Esophagus squamous epithelium (tissue), 5 donors: ENCODE data around the gene ACAP2. TPM values are rescaled to one million over a fixed set of nuclear protein-coding genes. Genes with fewer than 3 reads are reported as not detected.

Experiments
- DNase-seq: peaks from one replicate; lab custom pipeline; 2025; lab: John Stamatoyannopoulos, UW
- H3K27ac ChIP-seq, 4 donors: fragments of 200-600 bp; sonication (generic); one replicate each; pipeline ENCODE4 v1.5.1; 2016 to 2019; ENCODE audit warnings: mild to moderate bottlenecking in 1 of 4
- H3K27me3 ChIP-seq, 4 donors: fragments of 200-600 bp; sonication (generic); 1 replicate in 3 of 4; 2 replicates in 1 of 4; pipeline versions ENCODE4 v1.5.1 to v1.6.0; 2017 to 2021; ENCODE audit warnings: antibody characterized with exemption in 1 of 4
- H3K36me3 ChIP-seq, 3 donors: fragments of 200-600 bp; sonication (generic); one replicate each; pipeline ENCODE4 v1.5.1; 2016 to 2019
- H3K4me1 ChIP-seq, 3 donors: fragments of 200-600 bp; sonication (generic); one replicate each; pipeline ENCODE4 v1.5.1; 2017 to 2019
- H3K4me3 ChIP-seq, 4 donors: fragments of 200-600 bp; sonication (generic); 1 replicate in 3 of 4; 2 replicates in 1 of 4; pipeline ENCODE4 v1.5.1; 2016 to 2019; ENCODE audit warnings: mild to moderate bottlenecking in 2 of 4, moderate library complexity in 1 of 4
- H3K9me3 ChIP-seq, 3 donors: fragments of 200-600 bp; sonication (generic); one replicate each; pipeline ENCODE4 v1.5.1; 2016 to 2019
- POLR2A ChIP-seq, 4 donors: fragments of 450-650 bp; IDR thresholded peaks; one replicate each; pipeline ENCODE4 v1.6.1; 2017; ENCODE audit warnings: antibody characterized with exemption in 4 of 4, mild to moderate bottlenecking in 4 of 4, moderate library complexity in 3 of 4
- WGBS, 2 donors: methylation state at CpG; one replicate each; pipeline ENCODE4 v1.1.5; 2018; 5-methylcytosine and 5-hydroxymethylcytosine counted together
- intact Hi-C: fragments of 100-400 bp; cut with DNase I; formaldehyde crosslinking; loops from one replicate; pipeline ENCODE4 v1.15.0; 2022
- total RNA-seq, 4 donors: library from RNA; depleted of rRNA; stranded (reverse); fragments of >200 nt; gene quantifications; one replicate each; pipeline ENCODE4 v1.1.0, GENCODE V29; 2016
- TF ChIP-seq, protein P1 (sequence below), 6 experiments: fragments of 450-650 bp in 4 of 6; fragments of 200-600 bp in 2 of 6; sonication (generic) in 2 of 6; IDR thresholded peaks; one replicate each; pipeline ENCODE4 v1.5.1; 2016 to 2019; ENCODE audit warnings: antibody characterized with exemption in 6 of 6, mild to moderate bottlenecking in 4 of 6, moderate library complexity in 4 of 6
- donor health status: DM: yes; HTN: yes; CAD: no.

ACAP2 gene
- total RNA-seq, 4 donors from 2014 or later = 46.7 to 71.5 (median 50.8) TPM

DNA sequence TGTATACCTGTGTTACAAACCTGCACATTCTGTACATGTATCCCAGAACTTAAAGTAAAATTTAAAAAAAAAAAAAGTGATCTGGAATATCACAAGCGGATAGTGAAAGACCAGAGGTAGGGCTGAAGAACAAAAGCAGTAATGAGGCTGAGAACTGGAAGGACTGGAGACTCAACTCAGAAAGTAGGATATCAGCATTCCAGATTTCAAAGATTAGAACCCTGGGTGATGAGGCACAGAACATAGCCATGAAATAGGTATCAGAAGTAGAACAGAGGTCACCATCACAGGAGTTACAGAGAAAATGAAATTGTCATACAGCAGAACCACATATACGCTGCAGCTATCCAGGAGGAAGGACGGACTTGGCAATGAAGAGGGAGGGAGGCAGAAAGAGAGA is 56.1 kb downstream of the ACAP2 start:
- peaks cover 0 to 28% (median 0%) of the 10 kb centered on the region in 3 donors for H3K4me1 ChIP-seq
- no peak overlapping the region for H3K27ac ChIP-seq
- 88 to 93% methylated on average over 3 of the region's 3 CpGs for WGBS, 2 donors
- H3K4me3 ChIP-seq = no peak overlapping the region
- DNase-seq = no peak
- no peaks in the 10 kb centered on the region for H3K27me3 ChIP-seq
- TF ChIP-seq, protein P1, sequence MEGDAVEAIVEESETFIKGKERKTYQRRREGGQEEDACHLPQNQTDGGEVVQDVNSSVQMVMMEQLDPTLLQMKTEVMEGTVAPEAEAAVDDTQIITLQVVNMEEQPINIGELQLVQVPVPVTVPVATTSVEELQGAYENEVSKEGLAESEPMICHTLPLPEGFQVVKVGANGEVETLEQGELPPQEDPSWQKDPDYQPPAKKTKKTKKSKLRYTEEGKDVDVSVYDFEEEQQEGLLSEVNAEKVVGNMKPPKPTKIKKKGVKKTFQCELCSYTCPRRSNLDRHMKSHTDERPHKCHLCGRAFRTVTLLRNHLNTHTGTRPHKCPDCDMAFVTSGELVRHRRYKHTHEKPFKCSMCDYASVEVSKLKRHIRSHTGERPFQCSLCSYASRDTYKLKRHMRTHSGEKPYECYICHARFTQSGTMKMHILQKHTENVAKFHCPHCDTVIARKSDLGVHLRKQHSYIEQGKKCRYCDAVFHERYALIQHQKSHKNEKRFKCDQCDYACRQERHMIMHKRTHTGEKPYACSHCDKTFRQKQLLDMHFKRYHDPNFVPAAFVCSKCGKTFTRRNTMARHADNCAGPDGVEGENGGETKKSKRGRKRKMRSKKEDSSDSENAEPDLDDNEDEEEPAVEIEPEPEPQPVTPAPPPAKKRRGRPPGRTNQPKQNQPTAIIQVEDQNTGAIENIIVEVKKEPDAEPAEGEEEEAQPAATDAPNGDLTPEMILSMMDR (IDR thresholded peaks at IDR 0.05) = no peak
- no peak for TF ChIP-seq POLR2A (IDR thresholded peaks at IDR 0.05)
- intact Hi-C loops = no loop called here
- H3K36me3 ChIP-seq = peaks cover 0 to 24% (median 0%) of the 10 kb centered on the region in 3 donors
- H3K9me3 ChIP-seq = no peaks in the 10 kb centered on the region

DNA sequence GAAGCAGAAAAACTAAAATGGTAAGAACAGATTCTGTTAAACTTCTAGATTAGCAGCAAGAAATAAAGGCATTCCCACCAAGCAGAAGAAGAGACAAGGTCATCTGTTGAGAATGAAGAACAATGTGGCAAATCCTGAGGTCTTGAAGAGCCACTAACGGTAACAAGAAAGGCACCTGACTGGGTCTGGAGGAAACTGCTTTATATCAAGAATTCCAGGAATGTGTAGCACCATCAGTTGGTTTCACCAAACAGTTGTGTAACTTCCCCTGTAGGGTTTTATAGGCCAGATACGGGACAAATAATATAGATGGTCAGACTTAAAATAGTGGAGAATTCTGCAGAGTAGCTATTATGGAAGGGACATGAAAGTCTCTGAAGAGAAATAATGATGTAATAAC is 57.3 kb downstream of the ACAP2 start:
- DNase-seq = no peak

DNA sequence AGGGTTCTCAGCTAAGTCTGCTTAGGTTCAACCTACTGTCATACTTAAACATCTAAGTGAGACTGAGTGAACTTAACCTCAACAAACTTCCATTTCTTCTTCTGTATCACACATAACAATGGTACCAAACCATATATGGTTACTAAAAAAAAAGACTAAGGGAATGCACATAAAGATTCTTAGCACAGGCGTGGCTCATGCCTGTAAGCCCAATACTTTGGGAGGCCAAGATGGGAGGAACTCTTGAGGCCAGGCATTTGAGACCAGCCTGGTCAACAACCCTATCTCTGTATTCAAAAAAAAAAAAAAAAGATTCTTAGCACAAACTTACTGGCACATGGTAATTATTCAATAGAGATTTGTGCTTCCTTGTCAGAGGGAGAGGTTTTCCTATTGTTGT is 57.9 kb downstream of the ACAP2 start:
- peaks cover 0 to 19% (median 0%) of the 10 kb centered on the region in 3 donors for H3K36me3 ChIP-seq
- 95 to 100% methylated on average over 1 of the region's 1 CpG for WGBS, 2 donors
- peaks cover 0 to 28% (median 0%) of the 10 kb centered on the region in 3 donors for H3K4me1 ChIP-seq
- no peaks in the 10 kb centered on the region for H3K27me3 ChIP-seq
- H3K27ac ChIP-seq = no peak overlapping the region
- no peak overlapping the region for H3K4me3 ChIP-seq
- intact Hi-C loops = no loop called here
- DNase-seq = no peak
- TF ChIP-seq POLR2A (IDR thresholded peaks at IDR 0.05) = no peak
- TF ChIP-seq, protein P1 (IDR thresholded peaks at IDR 0.05) = no peak
- no peaks in the 10 kb centered on the region for H3K9me3 ChIP-seq

More for the DNA sequence above, 57.3 kb downstream of the ACAP2 start:
- Histone ChIP-seq H3K4me1 (peaks cover 0 to 28% (median 0%) of the 10 kb centered on the region in 3 donors), H3K4me3 (no peak overlapping the region), H3K27ac (no peak overlapping the region), H3K36me3 (peaks cover 0 to 23% (median 0%) of the 10 kb centered on the region in 3 donors), H3K27me3 (no peaks in the 10 kb centered on the region), H3K9me3 (no peaks in the 10 kb centered on the region)
- intact Hi-C loops = no loop called here
- no peak for TF ChIP-seq POLR2A (IDR thresholded peaks at IDR 0.05)
- TF ChIP-seq, protein P1 (IDR thresholded peaks at IDR 0.05) = no peak
- WGBS, 2 donors = 75 to 78% methylated on average over 2 of the region's 2 CpGs

DNA sequence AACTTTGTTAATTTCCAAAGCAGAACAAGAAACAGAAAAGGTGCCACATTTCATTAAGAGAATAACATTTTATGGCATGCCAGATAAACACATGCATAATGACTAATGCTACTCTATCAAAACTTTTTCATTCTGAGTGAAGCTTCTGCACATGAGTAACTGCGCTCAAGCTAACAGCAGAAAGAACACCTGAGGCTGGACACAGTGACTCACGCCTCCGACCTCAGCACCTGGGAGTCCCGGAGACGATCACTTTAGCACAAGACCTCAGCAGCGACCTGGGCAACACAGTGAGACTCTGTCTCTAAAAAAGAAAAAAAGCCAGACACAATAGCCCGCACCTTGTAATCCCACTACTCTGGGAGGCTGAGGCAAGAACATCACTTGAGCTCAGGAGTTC is 70.6 kb downstream of the ACAP2 start:
- Histone ChIP-seq H3K9me3 (no peaks in the 10 kb centered on the region), H3K4me1 (no peaks in the 10 kb centered on the region), H3K27me3 (no peaks in the 10 kb centered on the region), H3K4me3 (no peak overlapping the region), H3K36me3 (peaks cover 0 to 77% (median 0%) of the 10 kb centered on the region in 3 donors), H3K27ac (no peak overlapping the region)
- intact Hi-C loops = no loop called here
- TF ChIP-seq, protein P1 (IDR thresholded peaks at IDR 0.05) = no peak
- no peak for TF ChIP-seq POLR2A (IDR thresholded peaks at IDR 0.05)
- no peak for DNase-seq
- 64 to 80% methylated on average over 5 to 7 of the region's 7 CpGs for WGBS, 2 donors

- WGBS, 2 donors = 90 to 95% methylated on average over 5 of the region's 5 CpGs
- peaks cover 0 to 58% (median 0%) of the 10 kb centered on the region in 3 donors for H3K36me3 ChIP-seq
- no peak for TF ChIP-seq POLR2A (IDR thresholded peaks at IDR 0.05)
- TF ChIP-seq, protein P1 (IDR thresholded peaks at IDR 0.05) = no peak
- intact Hi-C loops = no loop called here
- H3K4me1 ChIP-seq = no peaks in the 10 kb centered on the region
- no peak for DNase-seq
- H3K27me3 ChIP-seq = no peaks in the 10 kb centered on the region
- no peak overlapping the region for H3K4me3 ChIP-seq
- no peaks in the 10 kb centered on the region for H3K9me3 ChIP-seq
- H3K27ac ChIP-seq = no peak overlapping the region
Measured at GRCh38 chr3:195366200-195366925, 76.5 kb downstream of the ACAP2 start.
